ENCODE results near the gene CAMSAP2.

GRCh38 chr1:200880212-200880611 lies 141.5 kb downstream of the CAMSAP2 start:
- TF ChIP-seq CTCF (IDR thresholded peaks at IDR 0.05) (no peak), POLR2A (IDR thresholded peaks at IDR 0.05) (no peak), EP300 (IDR thresholded peaks at IDR 0.05) (no peak)

All from upper lobe of left lung (tissue), 4 donors.